Measurements from ENCODE around the gene GRB10. TPM values are rescaled to one million over a fixed set of nuclear protein-coding genes. Genes with fewer than 3 reads are reported as not detected.
"Not testable (repeated sequence)": the region's sequence is repeated elsewhere in the genome, so short reads cannot be mapped to it uniquely, and the experiment has no call there.

GRB10 gene
- polyA plus RNA-seq, 1 donor: 19.9 TPM

DNA sequence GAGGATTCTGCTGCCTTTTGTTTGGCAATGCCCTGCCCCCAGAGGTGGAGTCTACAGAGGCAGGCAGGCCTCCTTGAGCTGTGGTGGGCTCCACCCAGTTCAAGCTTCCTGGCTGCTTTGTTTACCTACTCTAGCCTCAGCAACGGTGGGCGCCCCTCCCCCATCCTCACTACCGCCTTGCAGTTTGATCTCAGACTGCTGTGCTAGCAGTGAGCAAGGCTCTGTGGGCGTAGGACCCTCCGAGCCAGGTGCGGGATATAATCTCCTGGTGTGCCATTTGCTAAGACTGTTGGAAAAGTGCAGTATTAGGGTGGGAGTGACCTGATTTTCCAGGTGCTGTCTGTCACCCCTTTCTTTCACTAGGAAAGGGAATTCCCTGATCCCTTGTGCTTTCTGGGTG, 206.3 kb downstream of the GRB10 start:
- no CpG with 5 or more reads among the region's 6 CpGs for WGBS (ENCODE audit: insufficient coverage, low lambda C conversion rate)
- not testable (repeated sequence) for H3K9me3 ChIP-seq (ENCODE audit: control insufficient read depth, low read depth, low read length); H3K4me3 ChIP-seq (ENCODE audit: low read length); H3K27ac ChIP-seq (ENCODE audit: low read length); DNase-seq; H3K27me3 ChIP-seq (ENCODE audit: control insufficient read depth, insufficient read depth, low read length); H3K36me3 ChIP-seq (ENCODE audit: control insufficient read depth, insufficient read depth, low read length)
- H3K4me1 ChIP-seq (ENCODE audit: control insufficient read depth, insufficient read depth, low read length): peaks cover 10% of the 10 kb centered on the region

DNA sequence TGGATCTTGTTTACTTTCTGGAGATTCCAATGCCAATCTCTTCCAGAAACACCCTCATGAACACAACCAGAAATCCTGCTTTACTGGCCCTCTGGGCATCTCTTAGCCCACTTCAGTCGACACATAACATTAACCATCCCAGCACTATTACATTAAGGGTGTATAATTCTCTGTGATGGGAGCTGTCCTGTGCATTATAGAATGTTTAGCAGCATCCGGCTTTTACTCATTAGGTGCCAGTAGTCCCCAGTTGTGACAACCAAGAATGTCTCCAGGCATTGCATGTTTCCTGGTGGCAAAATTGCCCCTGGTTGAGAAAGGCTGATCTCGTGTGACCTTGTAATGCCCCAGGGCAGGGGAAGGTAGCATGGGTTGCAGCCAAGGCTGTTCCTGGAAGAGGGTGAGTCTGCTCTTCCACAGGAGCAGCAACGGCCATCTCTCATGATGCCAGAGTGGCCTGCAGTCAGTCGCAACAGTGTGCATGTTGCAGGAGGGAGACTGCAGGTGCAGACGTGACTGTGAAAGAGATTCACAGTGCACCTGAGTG, 214.9 kb downstream of the GRB10 start:
- H3K27me3 ChIP-seq (ENCODE audit: control insufficient read depth, insufficient read depth, low read length): no peaks in the 10 kb centered on the region
- H3K36me3 ChIP-seq (ENCODE audit: control insufficient read depth, insufficient read depth, low read length): no peaks in the 10 kb centered on the region
- H3K27ac ChIP-seq (ENCODE audit: low read length): no peak overlapping the region
- DNase-seq: no peak
- no peaks in the 10 kb centered on the region for H3K9me3 ChIP-seq (ENCODE audit: control insufficient read depth, low read depth, low read length)
- WGBS (ENCODE audit: insufficient coverage, low lambda C conversion rate): 80% methylated on average over 1 of the region's 6 CpGs
- no peak overlapping the region for H3K4me3 ChIP-seq (ENCODE audit: low read length)
- H3K4me1 ChIP-seq (ENCODE audit: control insufficient read depth, insufficient read depth, low read length): peaks cover 16% of the 10 kb centered on the region

GRCh38 chr7:50565977-50566376, 216.7 kb downstream of the GRB10 start:
- H3K4me3 ChIP-seq (ENCODE audit: low read length): peak overlapping the region; percentile 10
- H3K9me3 ChIP-seq (ENCODE audit: control insufficient read depth, low read depth, low read length): no peaks in the 10 kb centered on the region
- peak overlapping the region; percentile 94 for H3K27ac ChIP-seq (ENCODE audit: low read length)
- no CpG with 5 or more reads among the region's 5 CpGs for WGBS (ENCODE audit: insufficient coverage, low lambda C conversion rate)
- no peaks in the 10 kb centered on the region for H3K27me3 ChIP-seq (ENCODE audit: control insufficient read depth, insufficient read depth, low read length)
- DNase-seq: peak in 1 of 2 donors; percentile 36
- H3K36me3 ChIP-seq (ENCODE audit: control insufficient read depth, insufficient read depth, low read length): no peaks in the 10 kb centered on the region
- H3K4me1 ChIP-seq (ENCODE audit: control insufficient read depth, insufficient read depth, low read length): peaks cover 34% of the 10 kb centered on the region

DNA sequence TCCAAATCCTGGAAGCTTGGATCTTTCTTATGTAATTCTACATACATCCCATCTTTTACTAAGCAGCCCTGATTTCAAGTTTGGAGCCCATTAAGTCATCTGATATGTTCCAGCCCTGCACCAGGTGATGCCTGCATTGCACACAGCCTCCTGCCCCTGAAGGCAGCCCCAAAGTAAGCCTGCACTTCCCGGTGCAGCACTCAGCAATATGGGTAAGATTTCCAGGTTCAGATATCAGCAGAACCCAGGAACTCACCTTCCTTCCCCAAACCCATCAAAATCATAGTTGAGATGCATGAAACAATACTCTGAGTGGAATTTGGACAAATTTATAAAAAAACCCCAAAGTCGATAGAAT, 217.2 kb downstream of the GRB10 start:
- no peaks in the 10 kb centered on the region for H3K27me3 ChIP-seq (ENCODE audit: control insufficient read depth, insufficient read depth, low read length)
- WGBS (ENCODE audit: insufficient coverage, low lambda C conversion rate): no CpG with 5 or more reads among the region's 2 CpGs
- peak overlapping the region; percentile 94 for H3K27ac ChIP-seq (ENCODE audit: low read length)
- DNase-seq: no peak
- H3K4me3 ChIP-seq (ENCODE audit: low read length): peak overlapping the region; percentile 10
- H3K9me3 ChIP-seq (ENCODE audit: control insufficient read depth, low read depth, low read length): no peaks in the 10 kb centered on the region
- H3K4me1 ChIP-seq (ENCODE audit: control insufficient read depth, insufficient read depth, low read length): peaks cover 37% of the 10 kb centered on the region
- no peaks in the 10 kb centered on the region for H3K36me3 ChIP-seq (ENCODE audit: control insufficient read depth, insufficient read depth, low read length)

DNA sequence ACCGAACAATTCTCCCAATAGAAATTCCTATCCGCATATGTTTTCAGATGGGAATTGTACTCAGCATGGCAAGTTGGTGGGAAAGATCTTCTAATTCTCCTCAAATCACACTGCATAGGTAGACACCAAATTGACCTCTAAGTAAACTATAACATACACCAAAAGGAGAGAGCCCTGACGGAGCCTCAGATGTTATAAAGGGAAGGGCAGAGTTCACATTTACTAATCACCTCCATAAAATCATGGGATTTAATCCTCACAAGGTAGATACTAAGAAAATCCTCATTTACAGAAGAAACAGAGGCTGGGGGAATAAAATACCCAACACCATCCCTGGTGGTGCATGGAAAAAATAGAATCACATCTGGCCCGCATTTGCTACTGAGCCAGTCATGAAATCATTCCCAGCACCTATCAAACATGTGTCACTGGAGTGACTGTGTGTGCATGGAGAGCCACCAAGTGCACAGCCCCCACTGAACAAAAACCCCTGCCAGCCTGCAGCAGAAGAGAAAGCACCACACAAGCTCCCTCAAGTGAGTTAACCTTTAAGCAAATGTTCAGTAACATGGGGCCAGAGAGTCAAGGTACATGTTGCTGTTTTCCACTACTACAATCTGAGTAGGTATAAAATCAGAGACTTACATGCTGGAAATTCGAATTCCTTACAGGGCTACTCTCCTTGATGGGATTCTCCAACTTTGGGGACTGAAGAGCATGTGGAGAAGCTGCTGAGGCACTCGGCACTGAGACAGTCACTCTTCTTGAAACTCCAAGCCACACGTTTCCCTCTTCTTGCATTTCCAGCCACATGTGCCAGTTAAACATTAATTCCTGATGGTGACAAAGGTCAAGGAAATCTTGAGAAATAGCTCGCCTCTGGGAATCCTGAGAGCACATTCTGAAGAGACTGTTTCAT, 217.8 kb downstream of the GRB10 start, which contains the start of gene DDC:
Gene DDC (minus strand): TSS at position 766 of the 919 bp plus-strand sequence. CDS start 21,320 bp downstream, outside the sequence.
- peak within 1 kb of the TSS; percentile 94 for H3K27ac ChIP-seq (ENCODE audit: low read length)
- no CpG with 5 or more reads among the region's 8 CpGs for WGBS (ENCODE audit: insufficient coverage, low lambda C conversion rate)

DNA sequence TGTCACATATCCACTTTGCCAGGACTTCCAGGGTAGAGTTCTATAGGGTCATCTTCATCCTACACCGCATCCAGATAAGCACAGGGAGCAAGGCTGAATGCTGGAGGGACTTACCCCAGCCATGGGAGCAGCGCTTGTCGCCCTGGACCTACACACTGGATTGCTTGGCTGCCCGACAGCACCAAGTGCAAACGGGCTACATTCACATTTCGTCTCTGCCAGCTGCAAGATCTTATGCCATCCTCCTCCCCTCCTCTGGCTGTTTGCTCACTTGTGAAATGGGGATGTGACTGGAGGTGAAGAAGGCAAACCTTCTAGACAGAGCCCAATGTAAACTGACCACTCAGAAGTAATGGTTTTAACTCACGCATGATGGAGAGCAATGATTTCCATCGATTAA, 218.5 kb downstream of the GRB10 start:
- Histone ChIP-seq H3K4me1 (ENCODE audit: control insufficient read depth, insufficient read depth, low read length) (peaks cover 48% of the 10 kb centered on the region), H3K27ac (ENCODE audit: low read length) (peak overlapping the region; percentile 94), H3K4me3 (ENCODE audit: low read length) (peak overlapping the region; percentile 62), H3K36me3 (ENCODE audit: control insufficient read depth, insufficient read depth, low read length) (peaks cover 2% of the 10 kb centered on the region), H3K27me3 (ENCODE audit: control insufficient read depth, insufficient read depth, low read length) (no peaks in the 10 kb centered on the region), H3K9me3 (ENCODE audit: control insufficient read depth, low read depth, low read length) (no peaks in the 10 kb centered on the region)
- DNase-seq: no peak
- 31% methylated on average over 2 of the region's 8 CpGs for WGBS (ENCODE audit: insufficient coverage, low lambda C conversion rate)

More for the DNA sequence above, 217.8 kb downstream of the GRB10 start, which contains the start of gene DDC:
- Histone ChIP-seq H3K9me3 (ENCODE audit: control insufficient read depth, low read depth, low read length) (no peaks in the 10 kb centered on the region), H3K27me3 (ENCODE audit: control insufficient read depth, insufficient read depth, low read length) (no peaks in the 10 kb centered on the region), H3K4me1 (ENCODE audit: control insufficient read depth, insufficient read depth, low read length) (peaks cover 42% of the 10 kb centered on the region), H3K4me3 (ENCODE audit: low read length) (peak within 1 kb of the TSS; percentile 62), H3K36me3 (ENCODE audit: control insufficient read depth, insufficient read depth, low read length) (peaks cover 2% of the 10 kb centered on the region)
- DNase-seq: peak; percentile 84 to 94

DNA sequence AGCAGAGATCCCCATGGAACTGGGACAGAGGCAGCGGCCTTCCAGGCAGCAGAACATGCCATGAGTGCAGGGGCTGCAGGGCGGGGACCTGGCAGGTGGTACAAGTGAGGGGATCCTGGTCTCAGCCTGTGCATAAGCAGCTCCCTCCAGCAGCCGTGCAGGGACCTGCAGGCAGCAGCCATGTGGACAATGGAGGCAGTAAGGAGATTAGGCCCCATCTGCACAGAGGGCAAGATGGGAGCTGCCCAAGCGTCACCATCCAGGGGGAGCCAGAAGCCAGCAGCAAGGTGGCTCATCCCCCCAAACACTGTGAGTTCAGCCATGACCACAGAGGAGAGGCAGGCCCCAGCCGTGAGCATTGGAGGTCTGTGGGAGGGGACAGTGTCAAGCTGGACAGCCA, 220.6 kb downstream of the GRB10 start:
- no peaks in the 10 kb centered on the region for H3K27me3 ChIP-seq (ENCODE audit: control insufficient read depth, insufficient read depth, low read length)
- H3K36me3 ChIP-seq (ENCODE audit: control insufficient read depth, insufficient read depth, low read length): peaks cover 2% of the 10 kb centered on the region
- no CpG with 5 or more reads among the region's 5 CpGs for WGBS (ENCODE audit: insufficient coverage, low lambda C conversion rate)
- no peaks in the 10 kb centered on the region for H3K9me3 ChIP-seq (ENCODE audit: control insufficient read depth, low read depth, low read length)
- H3K27ac ChIP-seq (ENCODE audit: low read length): peak overlapping the region; percentile 94
- peak overlapping the region; percentile 3 for H3K4me3 ChIP-seq (ENCODE audit: low read length)
- H3K4me1 ChIP-seq (ENCODE audit: control insufficient read depth, insufficient read depth, low read length): peaks cover 68% of the 10 kb centered on the region
- DNase-seq: peak in 1 of 2 donors; percentile 46

GRCh38 chr7:50560865-50561351, 221.8 kb downstream of the GRB10 start:
- Histone ChIP-seq H3K27ac (ENCODE audit: low read length) (peak overlapping the region; percentile 76), H3K4me1 (ENCODE audit: control insufficient read depth, insufficient read depth, low read length) (peaks cover 67% of the 10 kb centered on the region), H3K4me3 (ENCODE audit: low read length) (no peak overlapping the region), H3K9me3 (ENCODE audit: control insufficient read depth, low read depth, low read length) (no peaks in the 10 kb centered on the region), H3K27me3 (ENCODE audit: control insufficient read depth, insufficient read depth, low read length) (no peaks in the 10 kb centered on the region), H3K36me3 (ENCODE audit: control insufficient read depth, insufficient read depth, low read length) (peaks cover 2% of the 10 kb centered on the region)
- no CpG with 5 or more reads among the region's 9 CpGs for WGBS (ENCODE audit: insufficient coverage, low lambda C conversion rate)
- DNase-seq: peak; percentile 68 to 77

DNA sequence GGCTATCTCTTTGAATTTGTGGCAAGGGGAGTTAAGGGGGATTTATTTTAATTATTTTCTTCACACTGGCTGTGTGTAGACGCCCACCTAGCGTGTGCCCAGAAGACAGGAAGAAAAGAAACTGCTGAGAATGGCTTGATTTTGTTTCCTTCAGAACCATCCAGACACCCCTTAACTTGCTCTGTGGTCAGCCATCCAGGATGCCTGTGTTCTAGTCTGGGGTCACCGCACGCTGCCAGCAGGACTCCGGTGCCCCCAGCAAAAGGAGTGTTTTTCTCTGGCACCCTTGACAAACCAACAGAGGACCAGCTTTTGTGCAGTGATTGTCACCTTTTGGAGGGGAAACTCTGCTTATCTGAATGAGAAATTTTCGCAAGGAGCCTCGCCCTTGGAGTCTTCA, 222.8 kb downstream of the GRB10 start:
- 100% methylated on average over 1 of the region's 7 CpGs for WGBS (ENCODE audit: insufficient coverage, low lambda C conversion rate)
- Histone ChIP-seq H3K9me3 (ENCODE audit: control insufficient read depth, low read depth, low read length) (no peaks in the 10 kb centered on the region), H3K4me1 (ENCODE audit: control insufficient read depth, insufficient read depth, low read length) (peaks cover 73% of the 10 kb centered on the region), H3K36me3 (ENCODE audit: control insufficient read depth, insufficient read depth, low read length) (peaks cover 5% of the 10 kb centered on the region), H3K27me3 (ENCODE audit: control insufficient read depth, insufficient read depth, low read length) (no peaks in the 10 kb centered on the region), H3K4me3 (ENCODE audit: low read length) (no peak overlapping the region), H3K27ac (ENCODE audit: low read length) (peak overlapping the region; percentile 76)
- no peak for DNase-seq

DNA sequence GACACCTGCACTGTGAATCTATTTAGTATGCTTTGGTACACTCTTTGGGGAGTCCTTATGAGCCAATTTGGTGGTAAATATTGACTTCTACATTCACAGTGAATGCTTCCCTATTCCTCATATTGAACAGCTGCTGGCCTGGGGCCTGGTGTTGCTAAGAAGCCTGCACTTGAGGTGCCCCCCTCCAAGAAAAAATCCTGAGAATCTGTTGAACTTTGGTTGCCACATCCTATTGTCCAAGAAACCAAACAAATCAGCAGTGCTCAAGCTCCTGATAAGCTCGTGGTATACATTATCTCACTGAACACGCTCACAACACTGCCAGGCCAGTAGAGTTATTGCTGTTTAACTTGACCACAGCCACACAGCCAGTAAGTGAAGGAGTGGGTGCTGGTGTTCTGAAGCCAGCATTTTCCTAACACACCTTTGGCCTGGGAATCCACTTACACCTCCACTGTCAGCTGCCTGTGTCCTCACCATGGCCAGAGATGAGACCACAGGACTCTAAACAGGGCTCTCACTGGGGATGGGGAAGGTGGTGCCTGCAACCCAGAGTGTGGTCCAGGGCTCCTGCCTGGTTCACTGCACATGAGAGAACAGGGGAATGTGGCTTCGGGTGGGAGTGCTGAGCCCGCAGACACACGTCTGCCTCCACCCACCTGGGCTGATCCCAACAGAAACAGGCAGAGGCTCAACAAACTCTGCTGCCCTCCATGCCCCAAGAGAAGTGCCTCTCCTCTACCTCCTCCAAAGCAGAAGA, 224.2 kb downstream of the GRB10 start:
- peaks cover 85% of the 10 kb centered on the region for H3K4me1 ChIP-seq (ENCODE audit: control insufficient read depth, insufficient read depth, low read length)

More for the DNA sequence above, 224.2 kb downstream of the GRB10 start:
- Histone ChIP-seq H3K36me3 (ENCODE audit: control insufficient read depth, insufficient read depth, low read length) (peaks cover 6% of the 10 kb centered on the region), H3K4me3 (ENCODE audit: low read length) (no peak overlapping the region), H3K9me3 (ENCODE audit: control insufficient read depth, low read depth, low read length) (no peaks in the 10 kb centered on the region), H3K27ac (ENCODE audit: low read length) (peak overlapping the region; percentile 82), H3K27me3 (ENCODE audit: control insufficient read depth, insufficient read depth, low read length) (no peaks in the 10 kb centered on the region)
- peak; percentile 56 to 74 for DNase-seq
- WGBS (ENCODE audit: insufficient coverage, low lambda C conversion rate): no CpG with 5 or more reads among the region's 5 CpGs
